Stomach (tissue), 9 donors: ENCODE measurements around the gene RPL15. TPM values are rescaled to one million over a fixed set of nuclear protein-coding genes. Genes with fewer than 3 reads are reported as not detected.
"Not testable (repeated sequence)": the region's sequence is repeated elsewhere in the genome, so short reads cannot be mapped to it uniquely, and the experiment has no call there.

ENCODE experiments used
- DNase-seq, 2 donors: peaks; one replicate each; pipeline versions ENCODE4 v3.0.0 to v3.0.0-alpha.2; 2013 to 2019
- H3K27ac ChIP-seq, 5 donors: fragments of 200-600 bp in 4 of 5; sonication (generic) in 4 of 5; one replicate each; pipeline ENCODE4 v1.5.1; 2013 to 2019; ENCODE audit warnings: mild to moderate bottlenecking in 1 of 5, moderate library complexity in 1 of 5
- H3K27me3 ChIP-seq, 3 donors: fragments of 200-600 bp; sonication (generic); one replicate each; pipeline ENCODE4 v1.5.1; 2017 to 2019; ENCODE audit warnings: mixed run types in 1 of 3
- H3K36me3 ChIP-seq, 4 donors: fragments of 200-600 bp; sonication (generic); 1 replicate in 3 of 4; 2 replicates in 1 of 4; pipeline ENCODE4 v1.5.1; 2016 to 2019
- H3K4me1 ChIP-seq, 4 donors: fragments of 200-600 bp; sonication (generic); one replicate each; pipeline ENCODE4 v1.5.1; 2016 to 2019
- H3K4me3 ChIP-seq, 4 donors: fragments of 200-600 bp; sonication (generic) in 3 of 4; one replicate each; pipeline ENCODE4 v1.5.1; 2016 to 2019; ENCODE audit warnings: mild to moderate bottlenecking in 1 of 4
- H3K9me3 ChIP-seq, 4 donors: fragments of 200-600 bp; sonication (generic); one replicate each; pipeline ENCODE4 v1.5.1; 2016 to 2019
- EP300 ChIP-seq: sonication (generic); formaldehyde crosslinking; IDR thresholded peaks from one replicate; pipeline ENCODE4 v1.6.1; 2017; ENCODE audit warnings: antibody characterized with exemption
- POLR2A ChIP-seq, 4 donors: fragments of 450-650 bp; IDR thresholded peaks; one replicate each; pipeline ENCODE4 v1.6.1; 2016; ENCODE audit warnings: antibody characterized with exemption in 4 of 4, control low read depth in 2 of 4, mild to moderate bottlenecking in 1 of 4, moderate library complexity in 1 of 4
- POLR2AphosphoS5 ChIP-seq, 3 donors: sonication (generic); formaldehyde crosslinking; IDR thresholded peaks; one replicate each; pipeline ENCODE4 v1.6.1; 2016; ENCODE audit warnings: antibody characterized with exemption in 3 of 3
- WGBS, 5 donors: extraction: QIAGEN DNeasy Blood & Tissue Kit in 3 of 5; methylation state at CpG; one replicate each; pipeline versions ENCODE4 v1.1.5 to v1.1.7; 2013 to 2018; 5-methylcytosine and 5-hydroxymethylcytosine counted together
- intact Hi-C: fragments of 100-400 bp; cut with DNase I; formaldehyde crosslinking; loops from one replicate; pipeline ENCODE4 v1.15.1; 2023; ENCODE audit warnings: low total_unique reads
- polyA plus RNA-seq, 3 donors: library from polyadenylated mRNA; stranded (reverse); fragments of 200-250 nt; gene quantifications; one replicate each; pipeline ENCODE4 v1.2.3, GENCODE V29; 2013
- total RNA-seq, 5 donors: library from RNA; depleted of rRNA; stranded (reverse); fragments of >200 nt; gene quantifications; one replicate each; pipeline versions ENCODE4 v1.1.0 to v1.2.3, GENCODE V29; 2014 to 2016
- TF ChIP-seq, protein P1 (sequence below), 7 experiments: fragments of 450-650 bp in 4 of 7; fragments of 200-600 bp in 3 of 7; sonication (generic) in 3 of 7; IDR thresholded peaks; one replicate each; pipeline ENCODE4 v1.5.1; 2016 to 2019; ENCODE audit warnings: antibody characterized with exemption in 7 of 7, control low read depth in 2 of 7, mild to moderate bottlenecking in 1 of 7
- donor health status: healthy with polysubstance abuse.
- donor health status: Bipolar disorder and iron deficiency.
- donor health status: healthy.

RPL15 gene
- total and polyA plus RNA-seq, 8 donors = 121 to 4,768 (median 2,688) TPM

DNA sequence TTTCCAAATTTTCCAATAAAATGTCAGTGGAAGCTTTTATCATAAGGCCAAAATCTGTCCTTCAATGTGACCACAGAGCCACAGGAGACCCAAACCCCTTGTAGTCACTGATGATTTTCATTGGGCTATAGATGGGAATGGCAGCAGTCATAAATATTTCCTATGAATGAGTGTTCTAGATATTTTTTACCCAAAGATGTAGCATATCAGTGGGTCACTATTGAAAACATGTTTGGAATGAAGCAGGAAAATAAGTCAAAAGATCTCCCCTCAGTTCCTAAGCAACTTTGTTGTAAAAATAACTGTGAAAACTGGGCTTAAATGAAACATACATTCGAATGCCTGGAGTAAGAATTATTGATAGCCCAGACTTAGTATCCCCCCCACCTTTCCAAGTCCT lies 49.1 kb upstream of the RPL15 start:
- no peak for TF ChIP-seq POLR2AphosphoS5 (IDR thresholded peaks at IDR 0.05)
- TF ChIP-seq EP300 = no peak
- TF ChIP-seq, protein P1, sequence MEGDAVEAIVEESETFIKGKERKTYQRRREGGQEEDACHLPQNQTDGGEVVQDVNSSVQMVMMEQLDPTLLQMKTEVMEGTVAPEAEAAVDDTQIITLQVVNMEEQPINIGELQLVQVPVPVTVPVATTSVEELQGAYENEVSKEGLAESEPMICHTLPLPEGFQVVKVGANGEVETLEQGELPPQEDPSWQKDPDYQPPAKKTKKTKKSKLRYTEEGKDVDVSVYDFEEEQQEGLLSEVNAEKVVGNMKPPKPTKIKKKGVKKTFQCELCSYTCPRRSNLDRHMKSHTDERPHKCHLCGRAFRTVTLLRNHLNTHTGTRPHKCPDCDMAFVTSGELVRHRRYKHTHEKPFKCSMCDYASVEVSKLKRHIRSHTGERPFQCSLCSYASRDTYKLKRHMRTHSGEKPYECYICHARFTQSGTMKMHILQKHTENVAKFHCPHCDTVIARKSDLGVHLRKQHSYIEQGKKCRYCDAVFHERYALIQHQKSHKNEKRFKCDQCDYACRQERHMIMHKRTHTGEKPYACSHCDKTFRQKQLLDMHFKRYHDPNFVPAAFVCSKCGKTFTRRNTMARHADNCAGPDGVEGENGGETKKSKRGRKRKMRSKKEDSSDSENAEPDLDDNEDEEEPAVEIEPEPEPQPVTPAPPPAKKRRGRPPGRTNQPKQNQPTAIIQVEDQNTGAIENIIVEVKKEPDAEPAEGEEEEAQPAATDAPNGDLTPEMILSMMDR (IDR thresholded peaks at IDR 0.05) = no peak
- TF ChIP-seq POLR2A (IDR thresholded peaks at IDR 0.05) = no peak
- Histone ChIP-seq H3K27me3 (no peaks in the 10 kb centered on the region), H3K27ac (no peak overlapping the region), H3K36me3 (no peaks in the 10 kb centered on the region), H3K4me1 (peaks cover 22 to 42% (median 33%) of the 10 kb centered on the region in 4 donors), H3K4me3 (no peak overlapping the region), H3K9me3 (no peaks in the 10 kb centered on the region)
- no peak for DNase-seq
- intact Hi-C loops = no loop called here
- 77 to 96% (median 88%) methylated on average over 1 of the region's 1 CpG for WGBS, 5 donors

DNA sequence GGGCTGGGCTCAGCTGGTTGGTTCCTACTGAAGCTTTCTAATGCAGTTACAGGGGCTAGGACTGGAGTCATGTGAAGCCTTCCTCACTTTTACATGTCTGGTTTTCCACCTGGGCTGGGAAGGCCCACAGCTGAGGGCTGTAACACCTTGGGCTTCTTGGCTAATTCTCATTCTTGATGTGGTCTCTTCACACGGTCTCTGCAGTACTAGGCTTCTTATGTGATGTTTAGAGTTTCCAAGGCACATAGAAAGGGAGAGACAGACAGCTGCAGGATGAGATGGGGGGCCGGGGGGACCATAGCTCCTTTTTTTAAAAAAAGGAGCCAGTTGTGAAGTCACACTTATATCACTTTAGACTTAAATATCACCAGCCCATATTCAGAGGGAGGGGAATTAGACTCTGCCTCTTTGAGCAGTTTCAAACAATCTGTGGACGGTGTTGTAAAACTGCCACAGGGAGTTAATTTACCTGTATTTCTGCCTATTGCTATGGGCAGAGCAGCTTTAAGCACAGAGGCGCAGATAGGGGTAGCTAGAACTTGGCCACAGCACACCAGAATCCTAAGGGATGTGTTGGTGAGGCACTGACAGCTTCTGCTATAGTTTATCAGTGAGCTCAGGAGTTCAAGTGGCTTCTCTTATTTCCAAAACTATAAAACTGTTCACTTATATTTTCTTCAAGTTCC lies 46.8 kb upstream of the RPL15 start:
- WGBS, 5 donors = 92 to 100% (median 95%) methylated on average over 4 of the region's 4 CpGs
- no peak for DNase-seq
- intact Hi-C loops = no loop called here
- Histone ChIP-seq H3K4me3 (no peak overlapping the region), H3K27ac (no peak overlapping the region), H3K9me3 (no peaks in the 10 kb centered on the region), H3K27me3 (no peaks in the 10 kb centered on the region), H3K36me3 (no peaks in the 10 kb centered on the region), H3K4me1 (peaks cover 21 to 51% (median 36%) of the 10 kb centered on the region in 4 donors)
- TF ChIP-seq EP300 = no peak
- TF ChIP-seq POLR2AphosphoS5 (IDR thresholded peaks at IDR 0.05) = no peak
- TF ChIP-seq POLR2A (IDR thresholded peaks at IDR 0.05) = no peak
- TF ChIP-seq, protein P1 (IDR thresholded peaks at IDR 0.05) = no peak

DNA sequence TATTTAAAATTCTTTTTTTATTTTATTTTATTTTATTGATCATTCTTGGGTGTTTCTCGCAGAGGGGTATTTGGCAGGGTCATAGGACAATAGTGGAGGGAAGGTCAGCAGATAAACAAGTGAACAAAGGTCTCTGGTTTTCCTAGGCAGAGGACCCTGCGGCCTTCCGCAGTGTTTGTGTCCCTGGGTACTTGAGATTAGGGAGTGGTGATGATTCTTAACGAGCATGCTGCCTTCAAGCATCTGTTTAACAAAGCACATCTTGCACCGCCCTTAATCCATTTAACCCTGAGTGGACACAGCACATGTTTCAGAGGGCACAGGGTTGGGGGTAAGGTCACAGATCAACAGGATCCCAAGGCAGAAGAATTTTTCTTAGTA lies 46.3 kb upstream of the RPL15 start:
- H3K36me3 ChIP-seq, intact Hi-C loops, H3K27me3 ChIP-seq, H3K9me3 ChIP-seq, H3K4me3 ChIP-seq, DNase-seq, H3K27ac ChIP-seq: not testable (repeated sequence)
- 83 to 100% (median 100%) methylated on average over 1 to 3 of the region's 5 CpGs for WGBS, 5 donors
- peaks cover 15 to 49% (median 31%) of the 10 kb centered on the region in 4 donors for H3K4me1 ChIP-seq

DNA sequence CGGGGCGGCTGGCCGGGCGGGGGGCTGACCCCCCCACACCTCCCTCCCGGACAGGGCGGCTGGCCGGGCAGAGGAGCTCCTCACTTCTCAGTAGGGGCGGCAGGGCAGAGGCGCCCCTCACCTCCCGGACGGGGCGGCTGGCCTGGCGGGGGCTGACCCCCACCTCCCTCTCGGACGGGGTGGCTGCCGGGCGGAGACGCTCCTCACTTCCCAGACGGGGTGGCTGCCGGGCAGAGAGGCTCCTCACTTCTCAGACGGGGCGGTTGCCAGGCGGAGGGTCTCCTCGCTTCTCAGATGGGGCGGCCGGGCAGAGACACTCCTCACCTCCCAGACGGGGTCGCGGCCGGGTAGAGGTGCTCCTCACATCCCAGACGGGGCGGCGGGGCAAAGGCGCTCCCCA lies 45.6 kb upstream of the RPL15 start:
- H3K27me3 ChIP-seq, DNase-seq, intact Hi-C loops, H3K27ac ChIP-seq, H3K36me3 ChIP-seq, H3K9me3 ChIP-seq, H3K4me3 ChIP-seq: not testable (repeated sequence)
- peaks cover 8 to 48% (median 23%) of the 10 kb centered on the region in 4 donors for H3K4me1 ChIP-seq
- WGBS, 5 donors = 90 to 96% (median 94%) methylated on average over 2 to 34 of the region's 34 CpGs

DNA sequence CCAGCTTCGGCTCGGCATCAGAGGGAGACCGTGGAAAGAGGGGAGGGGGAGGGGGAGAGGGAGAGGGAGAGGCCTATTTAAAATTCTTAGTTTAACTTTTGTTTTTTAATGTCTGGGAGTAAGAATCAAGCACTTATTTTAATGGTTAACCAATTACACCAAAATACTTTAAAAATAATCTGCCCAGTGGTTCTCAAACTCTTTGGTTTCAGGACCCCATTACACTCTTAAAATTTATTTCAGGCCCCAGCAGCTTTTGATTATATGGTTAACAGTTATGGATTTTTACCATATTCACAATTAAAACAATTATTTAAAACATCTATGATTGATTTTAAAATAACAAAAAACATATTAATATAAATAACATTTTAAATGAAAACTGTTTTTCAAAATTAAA lies 44.6 kb upstream of the RPL15 start:
- no peak for TF ChIP-seq EP300
- TF ChIP-seq, protein P1 (IDR thresholded peaks at IDR 0.05) = no peak
- no peak for TF ChIP-seq POLR2A (IDR thresholded peaks at IDR 0.05)
- no peak for TF ChIP-seq POLR2AphosphoS5 (IDR thresholded peaks at IDR 0.05)
- no peak overlapping the region for H3K4me3 ChIP-seq
- H3K27ac ChIP-seq = no peak overlapping the region
- no peaks in the 10 kb centered on the region for H3K36me3 ChIP-seq
- no peaks in the 10 kb centered on the region for H3K27me3 ChIP-seq
- intact Hi-C loops = no loop called here
- H3K4me1 ChIP-seq = peaks cover 4 to 48% (median 23%) of the 10 kb centered on the region in 4 donors
- no peaks in the 10 kb centered on the region for H3K9me3 ChIP-seq
- DNase-seq = no peak
- 98 to 100% (median 100%) methylated on average over 1 to 3 of the region's 3 CpGs; no CpG with 5 or more reads in 1 of the 5 donors for whole genome bisulfite sequencing, 5 donors
